GM21367 (cell line): Measurements from ENCODE around the gene SLC25A39.
A peak's percentile ranks its signal among the peaks of the same experiment; 100 is the strongest.
"Not testable (repeated sequence)": the region's sequence is repeated elsewhere in the genome, so short reads cannot be mapped to it uniquely, and the experiment has no call there.

ENCODE experiments used
- ATAC-seq: cut with Tn5 transposase; IDR thresholded peaks from one replicate; pipeline ENCODE4 v1.9.1; 2021; ENCODE audit not compliant: unreplicated experiment

The SLC25A39 gene

GRCh38 chr17:44354582-44355561 lies 30.2 kb upstream of the SLC25A39 start:
- ATAC-seq, result no peak

GRCh38 chr17:44353672-44354331 lies 29.2 kb upstream of the SLC25A39 start:
- ATAC-seq, result no peak

- no peak for ATAC-seq
These were observed 28.4 kb upstream of the SLC25A39 start for GRCh38 chr17:44352828-44353671.

GRCh38 chr17:44351961-44352827 lies 27.6 kb upstream of the SLC25A39 start:
- ATAC-seq, result no peak

- no peak for ATAC-seq
These were observed 26.8 kb upstream of the SLC25A39 start for GRCh38 chr17:44351464-44351863.

- no peak for ATAC-seq
These were observed 26.2 kb upstream of the SLC25A39 start for GRCh38 chr17:44350733-44351226.

GRCh38 chr17:44349553-44350070 lies 25.0 kb upstream of the SLC25A39 start:
- no peak for ATAC-seq

GRCh38 chr17:44348988-44349364 lies 24.4 kb upstream of the SLC25A39 start:
- ATAC-seq, result no peak

- no peak for ATAC-seq
These were observed 23.8 kb upstream of the SLC25A39 start for GRCh38 chr17:44348234-44348987.

GRCh38 chr17:44347206-44348055 lies 22.8 kb upstream of the SLC25A39 start:
- ATAC-seq, result not testable (repeated sequence)

- no peak for ATAC-seq
These were observed 21.6 kb upstream of the SLC25A39 start for GRCh38 chr17:44346064-44346844.

- no peak for ATAC-seq
These were observed 20.9 kb upstream of the SLC25A39 start for GRCh38 chr17:44345454-44346026.

- ATAC-seq, result peak; percentile 41
These were observed 20.4 kb upstream of the SLC25A39 start, which contains the start of gene GRN for GRCh38 chr17:44344939-44345453. Gene GRN (plus strand): TSS chr17:44345302. CDS start chr17:44349165, 3,863 bp downstream.

- ATAC-seq, result no peak
These were observed 19.0 kb upstream of the SLC25A39 start for GRCh38 chr17:44343510-44344209.

- ATAC-seq, result not testable (repeated sequence)
These were observed 15.9 kb upstream of the SLC25A39 start for GRCh38 chr17:44340553-44340952.

- ATAC-seq, result no peak
These were observed 14.1 kb upstream of the SLC25A39 start for GRCh38 chr17:44338702-44339101.
